ENCODE data around the gene TMEM107.

The TMEM107 gene

DNA sequence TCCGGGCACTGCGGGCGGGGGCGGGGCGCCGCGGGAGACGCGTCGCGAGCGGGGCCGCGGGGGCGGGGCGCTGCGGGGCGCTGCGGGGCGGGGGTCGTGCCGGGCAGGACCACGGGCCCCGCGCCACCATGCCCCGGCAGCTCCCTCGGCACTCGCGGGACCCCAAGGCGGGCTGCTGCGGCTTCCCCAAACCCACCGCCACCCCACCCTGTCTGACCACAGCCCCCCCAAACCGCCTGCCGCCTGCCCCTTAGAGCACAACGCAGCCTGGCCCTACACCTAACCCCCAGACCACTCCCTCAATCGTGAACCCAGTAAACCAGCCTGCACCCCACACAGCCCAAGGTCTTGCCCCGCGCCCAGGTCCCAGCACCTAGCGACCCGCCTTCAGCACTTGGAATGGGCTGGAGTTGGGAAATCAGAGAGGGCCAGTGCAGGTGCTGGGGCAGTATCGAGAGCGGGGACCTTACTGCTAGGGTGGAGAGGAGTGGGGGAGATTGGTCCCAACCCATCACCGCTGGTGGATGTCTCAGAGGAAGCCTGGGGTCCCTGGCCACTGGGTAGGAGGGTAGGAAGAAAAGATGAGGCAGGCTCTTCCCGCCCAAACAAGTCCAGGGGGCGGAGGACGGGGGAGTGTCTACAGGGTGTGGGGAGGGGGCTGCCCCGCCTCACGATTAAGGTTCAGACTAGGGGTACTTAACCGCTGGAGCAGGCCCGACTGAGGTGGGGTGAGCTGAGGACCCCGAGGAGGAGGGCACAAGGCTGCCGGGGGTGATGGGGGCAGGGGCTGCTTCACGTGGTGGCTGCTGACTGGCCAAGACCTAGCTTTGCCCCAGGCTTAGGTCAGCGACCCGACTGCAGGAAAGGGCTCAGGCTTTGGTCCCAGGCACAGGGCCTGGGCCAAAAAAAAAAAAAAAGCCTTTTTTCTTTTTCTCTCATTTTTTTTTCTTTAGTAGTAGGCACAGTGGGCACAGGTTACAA, 12.9 kb downstream of the TMEM107 start:
- no peak for DNase-seq (ENCODE audit: low spot score)
- peak overlapping the region; percentile 90 for H3K27ac ChIP-seq
- TF ChIP-seq, protein P1, sequence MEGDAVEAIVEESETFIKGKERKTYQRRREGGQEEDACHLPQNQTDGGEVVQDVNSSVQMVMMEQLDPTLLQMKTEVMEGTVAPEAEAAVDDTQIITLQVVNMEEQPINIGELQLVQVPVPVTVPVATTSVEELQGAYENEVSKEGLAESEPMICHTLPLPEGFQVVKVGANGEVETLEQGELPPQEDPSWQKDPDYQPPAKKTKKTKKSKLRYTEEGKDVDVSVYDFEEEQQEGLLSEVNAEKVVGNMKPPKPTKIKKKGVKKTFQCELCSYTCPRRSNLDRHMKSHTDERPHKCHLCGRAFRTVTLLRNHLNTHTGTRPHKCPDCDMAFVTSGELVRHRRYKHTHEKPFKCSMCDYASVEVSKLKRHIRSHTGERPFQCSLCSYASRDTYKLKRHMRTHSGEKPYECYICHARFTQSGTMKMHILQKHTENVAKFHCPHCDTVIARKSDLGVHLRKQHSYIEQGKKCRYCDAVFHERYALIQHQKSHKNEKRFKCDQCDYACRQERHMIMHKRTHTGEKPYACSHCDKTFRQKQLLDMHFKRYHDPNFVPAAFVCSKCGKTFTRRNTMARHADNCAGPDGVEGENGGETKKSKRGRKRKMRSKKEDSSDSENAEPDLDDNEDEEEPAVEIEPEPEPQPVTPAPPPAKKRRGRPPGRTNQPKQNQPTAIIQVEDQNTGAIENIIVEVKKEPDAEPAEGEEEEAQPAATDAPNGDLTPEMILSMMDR (conservative IDR thresholded peaks at IDR 0.05; ENCODE audit: low read depth): no peak
- ChIA-PET POLR2A (ENCODE audit: low non-redundant PET) (interaction anchor here (0.6 to 1.0 kb wide), 3 partner anchors 8 to 60 kb away, joined by 3 to 5 read pairs (median 4); no protein-coding TSS in a partner anchor), CTCF (interaction anchor here (1.3 kb wide), 1 partner anchor 23 kb away, joined by 5 read pairs; no protein-coding TSS in a partner anchor)

DNA sequence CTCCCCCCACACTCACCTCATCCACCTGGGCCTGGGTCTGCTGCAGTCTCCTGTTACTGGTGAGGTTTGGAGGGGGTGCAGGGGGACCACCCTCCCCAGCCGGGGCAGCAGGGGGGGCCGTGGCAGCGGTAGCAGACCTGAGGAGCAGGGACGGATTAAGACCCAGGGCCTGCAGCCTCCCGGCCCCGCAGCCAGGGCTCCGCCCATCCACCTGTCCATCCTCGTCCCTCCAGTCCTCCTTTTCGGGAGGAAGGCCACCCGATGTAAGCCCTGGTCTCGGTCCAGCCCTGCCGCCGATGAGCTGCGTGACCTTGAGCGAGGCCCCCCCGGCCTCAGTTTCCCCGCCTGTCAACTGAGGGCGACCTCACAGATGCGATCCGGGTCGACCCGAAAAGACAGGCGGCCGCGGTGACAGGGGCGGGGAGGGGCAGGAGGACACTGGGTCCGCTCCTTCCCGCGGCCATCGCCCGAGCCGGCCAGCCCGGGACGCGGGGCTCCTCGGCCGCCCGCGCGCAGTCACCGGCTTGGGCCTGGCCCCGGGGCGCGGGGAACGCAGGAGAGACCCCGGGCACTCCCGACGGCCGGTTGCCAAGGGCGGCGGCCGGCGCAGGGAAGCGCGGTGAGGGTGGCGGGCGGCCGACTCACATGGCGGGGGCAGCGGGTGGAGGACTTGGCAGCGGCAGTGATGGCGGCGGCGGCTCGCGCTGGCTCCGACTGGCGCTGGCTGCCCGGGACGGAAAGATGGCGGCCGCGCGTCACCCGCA, 13.8 kb downstream of the TMEM107 start, which contains the start of gene VAMP2:
Gene VAMP2, minus strand, starts transcription at position 716 of the 764 bp plus-strand sequence. Its CDS starts 69 bp downstream, at position 647.
- CTCF ChIA-PET: no interaction called here

GRCh38 chr17:8161289-8162232, 14.6 kb downstream of the TMEM107 start:
- CTCF ChIA-PET: interaction anchor here (0.7 kb wide), 1 partner anchor 15 kb away, joined by 3 read pairs; the partner anchor contains the start of gene TMEM107
- DNase-seq (ENCODE audit: low spot score): no peak
- POLR2A ChIA-PET (ENCODE audit: low non-redundant PET): interaction anchor here (1.2 kb wide), 1 partner anchor 30 kb away, joined by 3 read pairs; no protein-coding TSS in a partner anchor
- TF ChIP-seq, protein P1 (conservative IDR thresholded peaks at IDR 0.05; ENCODE audit: low read depth): no peak
- peak overlapping the region; percentile 90 for H3K27ac ChIP-seq

More for the DNA sequence above, 13.8 kb downstream of the TMEM107 start, which contains the start of gene VAMP2:
- POLR2A ChIA-PET (ENCODE audit: low non-redundant PET): no interaction called here
- TF ChIP-seq, protein P1 (conservative IDR thresholded peaks at IDR 0.05; ENCODE audit: low read depth): no peak
- DNase-seq (ENCODE audit: low spot score): peak; percentile 49
- H3K27ac ChIP-seq: peak within 1 kb of the TSS; percentile 90

- TF ChIP-seq, protein P1 (conservative IDR thresholded peaks at IDR 0.05; ENCODE audit: low read depth): no peak
- no peak for DNase-seq (ENCODE audit: low spot score)
- ChIA-PET CTCF (interaction anchor here (0.6 to 1.0 kb wide), 3 partner anchors 26 to 810 kb away, joined by 3 to 5 read pairs (median 4); no protein-coding TSS in a partner anchor), POLR2A (ENCODE audit: low non-redundant PET) (interaction anchor here (1.2 kb wide), 1 partner anchor 29 kb away, joined by 3 read pairs; no protein-coding TSS in a partner anchor)
- peak overlapping the region; percentile 90 for H3K27ac ChIP-seq
Measured at GRCh38 chr17:8160741-8161221, 15.4 kb downstream of the TMEM107 start.

DNA sequence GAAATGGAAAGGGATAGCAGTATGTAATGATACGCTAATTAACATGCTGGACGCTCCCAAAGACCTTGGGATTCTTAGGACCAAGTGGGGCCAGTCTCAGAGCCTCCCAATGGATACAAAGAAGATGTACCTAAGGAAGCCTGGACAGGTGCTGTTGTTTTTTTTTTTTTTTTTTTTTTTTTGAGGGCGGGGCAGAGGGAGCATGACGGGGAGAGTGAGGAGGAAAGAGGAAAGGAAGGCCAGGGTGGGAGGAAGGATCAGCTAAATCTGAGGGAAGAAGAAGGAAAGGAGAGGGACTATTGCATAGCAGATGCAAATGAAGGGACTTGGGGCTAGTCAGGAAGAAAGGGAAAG, 16.0 kb downstream of the TMEM107 start:
- DNase-seq (ENCODE audit: low spot score): no peak
- ChIA-PET POLR2A (ENCODE audit: low non-redundant PET) (no interaction called here), CTCF (interaction anchor here (0.5 to 1.0 kb wide), 3 partner anchors 24 to 810 kb away, joined by 4 to 5 read pairs (median 4); no protein-coding TSS in a partner anchor)
- TF ChIP-seq, protein P1 (conservative IDR thresholded peaks at IDR 0.05; ENCODE audit: low read depth): no peak
- peak overlapping the region; percentile 98 for H3K27ac ChIP-seq

All from RWPE1 (cell line).